Loucy (cell line): ENCODE results near the gene ZNF362.

Source experiments
- H2AFZ ChIP-seq: fragments of 200-600 bp; sonication (generic); 2 replicates; pipeline ENCODE4 v1.6.0; 2016; ENCODE audit warnings: antibody characterized with exemption, mild to moderate bottlenecking, low read length, moderate library complexity
- H3F3A ChIP-seq: fragments of 200-600 bp; 2 replicates; pipeline ENCODE4 v1.6.0; 2016; ENCODE audit warnings: antibody characterized with exemption, low read depth, mild to moderate bottlenecking
- H3K27me3 ChIP-seq: fragments of 200-600 bp; sonication (generic); 2 replicates; pipeline ENCODE4 v1.6.1; 2014; ENCODE audit warnings: low read length, mild to moderate bottlenecking; ENCODE audit not compliant: insufficient read depth, poor library complexity, severe bottlenecking
- H3K36me3 ChIP-seq: fragments of 200-600 bp; sonication (generic); 2 replicates; pipeline ENCODE4 v1.6.1; 2016; ENCODE audit warnings: low read length; ENCODE audit not compliant: insufficient read depth
- H3K4me1 ChIP-seq: fragments of 200-600 bp; sonication (generic); 2 replicates; pipeline ENCODE4 v1.5.1; 2014; ENCODE audit warnings: low read length, mild to moderate bottlenecking; ENCODE audit not compliant: insufficient read depth, poor library complexity, severe bottlenecking
- H3K4me2 ChIP-seq: fragments of 200-600 bp; sonication (generic); 2 replicates; pipeline ENCODE4 v1.6.0; 2014; ENCODE audit warnings: antibody characterized with exemption, low read length, low read depth, mild to moderate bottlenecking; ENCODE audit not compliant: poor library complexity, severe bottlenecking
- H3K4me3 ChIP-seq: fragments of 200-600 bp; sonication (generic); 2 replicates; pipeline ENCODE4 v1.5.1; 2014; ENCODE audit warnings: low read length, mild to moderate bottlenecking, mixed read lengths; ENCODE audit not compliant: poor library complexity, severe bottlenecking
- H3K79me2 ChIP-seq: fragments of 200-600 bp; sonication (generic); 2 replicates; pipeline ENCODE4 v1.6.1; 2014; ENCODE audit warnings: low read length; ENCODE audit not compliant: insufficient read depth
- H3K9ac ChIP-seq: fragments of 200-600 bp; sonication (generic); 2 replicates; pipeline ENCODE4 v1.6.0; 2014; ENCODE audit warnings: mild to moderate bottlenecking, low read depth, low read length, moderate library complexity; ENCODE audit not compliant: poor library complexity, severe bottlenecking
- H3K9me2 ChIP-seq: fragments of 200-600 bp; sonication (generic); replicated peaks from 2 replicates; pipeline ENCODE4 v1.6.1; 2016; ENCODE audit warnings: low read depth, low read length, mixed read lengths
- H3K9me3 ChIP-seq: fragments of 200-600 bp; sonication (generic); 2 replicates; pipeline ENCODE4 v1.6.1; 2014; ENCODE audit warnings: mild to moderate bottlenecking, antibody characterized with exemption, low read length, low read depth; ENCODE audit not compliant: insufficient read depth
- H4K20me1 ChIP-seq: fragments of 200-600 bp; sonication (generic); 2 replicates; pipeline ENCODE4 v1.6.0; 2014; ENCODE audit warnings: antibody characterized with exemption, low read length, mild to moderate bottlenecking; ENCODE audit not compliant: insufficient read depth, poor library complexity, severe bottlenecking
- CTCF ChIP-seq: fragments of 200-600 bp; sonication (generic); conservative IDR thresholded peaks from 2 replicates; pipeline ENCODE4 v1.5.1; 2014; ENCODE audit warnings: mild to moderate bottlenecking, antibody characterized with exemption, low read length
- EZH2phosphoT487 ChIP-seq: fragments of 200-600 bp; IDR thresholded peaks from 2 replicates; pipeline ENCODE4 v1.6.1; 2018; ENCODE audit warnings: antibody characterized with exemption, mild to moderate bottlenecking, moderate library complexity, borderline replicate concordance

Gene ZNF362

GRCh38 chr1:33224166-33224707, 32.1 kb upstream of the ZNF362 start:
- Histone ChIP-seq H3K27me3 (peaks cover 3% of the 10 kb centered on the region), H3K4me2 (no peak overlapping the region), H3K4me3 (no peak overlapping the region), H2AFZ (no peak overlapping the region), H3K79me2 (no peaks in the 10 kb centered on the region), H3K36me3 (no peaks in the 10 kb centered on the region), H3K4me1 (peaks cover 2% of the 10 kb centered on the region), H3K9me2 (no peaks in the 10 kb centered on the region), H3K9ac (no peak overlapping the region), H3K9me3 (no peaks in the 10 kb centered on the region), H4K20me1 (no peaks in the 10 kb centered on the region), H3F3A (no peaks in the 10 kb centered on the region)
- TF ChIP-seq EZH2phosphoT487, result no peak
- TF ChIP-seq CTCF, result no peak

- H3K9me2 ChIP-seq, result no peaks in the 10 kb centered on the region
- no peaks in the 10 kb centered on the region for H3K4me1 ChIP-seq
- no peaks in the 10 kb centered on the region for H4K20me1 ChIP-seq
- TF ChIP-seq CTCF, result no peak
- no peak for TF ChIP-seq EZH2phosphoT487
- no peaks in the 10 kb centered on the region for H3K36me3 ChIP-seq
- H3K9me3 ChIP-seq, result no peaks in the 10 kb centered on the region
- H3K4me2 ChIP-seq, result no peak overlapping the region
- H3K9ac ChIP-seq, result no peak overlapping the region
- H2AFZ ChIP-seq, result no peak overlapping the region
- H3F3A ChIP-seq, result no peaks in the 10 kb centered on the region
- H3K79me2 ChIP-seq, result no peaks in the 10 kb centered on the region
- no peak overlapping the region for H3K4me3 ChIP-seq
- peaks cover 3% of the 10 kb centered on the region for H3K27me3 ChIP-seq
These were observed 30.7 kb upstream of the ZNF362 start for GRCh38 chr1:33225586-33225985.

- TF ChIP-seq CTCF (no peak), EZH2phosphoT487 (no peak)
- no peaks in the 10 kb centered on the region for H3K4me1 ChIP-seq
- no peaks in the 10 kb centered on the region for H3K9me3 ChIP-seq
- H3K4me3 ChIP-seq, result no peak overlapping the region
- no peaks in the 10 kb centered on the region for H4K20me1 ChIP-seq
- H2AFZ ChIP-seq, result no peak overlapping the region
- no peaks in the 10 kb centered on the region for H3K36me3 ChIP-seq
- no peaks in the 10 kb centered on the region for H3K9me2 ChIP-seq
- H3K79me2 ChIP-seq, result no peaks in the 10 kb centered on the region
- no peak overlapping the region for H3K4me2 ChIP-seq
- H3K27me3 ChIP-seq, result peaks cover 3% of the 10 kb centered on the region
- no peaks in the 10 kb centered on the region for H3F3A ChIP-seq
- no peak overlapping the region for H3K9ac ChIP-seq
These were observed 27.3 kb upstream of the ZNF362 start for GRCh38 chr1:33228935-33229487.
